Measurements from ENCODE around the gene NTN1.

The NTN1 gene

DNA sequence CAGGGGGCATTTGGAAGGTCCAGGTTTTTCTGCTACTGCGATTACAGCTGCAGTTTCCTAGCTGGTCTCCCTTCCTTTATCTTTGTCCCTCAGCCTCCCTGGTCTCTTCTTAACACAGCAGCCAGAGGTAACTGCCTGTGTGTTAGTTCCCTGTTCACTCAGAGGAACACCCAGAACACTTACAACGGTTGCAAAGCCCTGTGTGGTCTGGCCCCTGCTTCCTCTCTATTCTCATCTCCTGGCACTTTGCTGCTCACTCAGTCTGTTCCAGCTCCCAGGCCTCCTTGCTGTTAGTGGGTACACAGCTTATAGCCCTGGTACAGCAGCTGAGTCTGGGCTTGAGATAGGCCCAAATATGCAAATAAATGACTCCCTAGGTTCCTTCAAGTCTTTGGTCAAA is 16.4 kb downstream of the NTN1 start:
- no peak for ATAC-seq

DNA sequence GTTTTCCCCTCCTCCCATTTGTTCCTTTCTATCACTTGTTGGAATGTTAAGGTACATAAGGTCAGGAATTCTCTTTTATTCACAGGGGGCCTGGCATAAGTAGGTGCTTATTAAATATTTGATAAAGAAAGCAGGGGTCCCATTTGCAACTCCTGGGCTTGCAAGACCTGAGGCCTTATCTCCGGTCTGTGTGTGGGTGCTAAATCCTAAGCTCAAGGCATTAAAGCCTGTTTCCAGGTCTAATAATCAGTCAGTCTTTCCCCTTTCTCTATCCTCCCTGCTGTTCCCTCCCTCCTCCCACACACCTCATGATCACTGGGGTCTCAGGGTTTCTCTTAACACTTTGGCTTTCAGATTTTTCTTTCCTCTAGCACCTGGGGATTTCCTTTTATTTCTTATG is 17.1 kb downstream of the NTN1 start:
- no peak for ATAC-seq

DNA sequence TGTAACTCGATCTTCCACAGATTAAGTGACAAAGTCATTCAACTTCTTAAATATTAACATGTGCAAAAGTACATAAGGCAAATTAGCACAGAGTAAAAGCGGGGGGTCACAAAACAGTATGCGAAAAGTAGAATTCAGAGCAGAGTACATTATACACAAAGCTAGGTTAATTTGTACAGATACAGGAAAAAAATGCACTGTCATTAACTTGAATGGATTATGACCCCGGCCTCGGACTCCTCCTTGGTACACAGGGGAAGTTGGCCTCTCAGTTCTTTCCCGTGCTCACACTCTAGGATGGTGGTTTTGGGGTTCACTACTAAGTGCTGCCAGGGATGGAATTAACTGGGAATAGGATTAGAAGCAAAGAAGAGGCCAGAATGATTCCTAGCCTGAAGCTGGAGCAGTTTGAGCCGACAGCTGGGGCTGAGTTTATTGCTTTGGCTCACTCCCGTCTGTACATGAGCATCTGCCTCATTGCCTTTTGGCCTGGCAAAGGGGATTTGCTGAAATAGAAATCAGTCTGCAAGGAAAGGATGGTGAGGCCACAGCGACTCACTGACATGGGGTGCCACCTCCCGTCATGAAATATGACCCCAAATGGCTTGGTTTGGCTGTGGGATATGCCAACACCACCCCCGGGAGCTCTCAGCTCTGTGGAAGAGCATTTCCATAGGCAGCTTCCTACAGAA is 23.6 kb downstream of the NTN1 start:
- no peak for ATAC-seq

DNA sequence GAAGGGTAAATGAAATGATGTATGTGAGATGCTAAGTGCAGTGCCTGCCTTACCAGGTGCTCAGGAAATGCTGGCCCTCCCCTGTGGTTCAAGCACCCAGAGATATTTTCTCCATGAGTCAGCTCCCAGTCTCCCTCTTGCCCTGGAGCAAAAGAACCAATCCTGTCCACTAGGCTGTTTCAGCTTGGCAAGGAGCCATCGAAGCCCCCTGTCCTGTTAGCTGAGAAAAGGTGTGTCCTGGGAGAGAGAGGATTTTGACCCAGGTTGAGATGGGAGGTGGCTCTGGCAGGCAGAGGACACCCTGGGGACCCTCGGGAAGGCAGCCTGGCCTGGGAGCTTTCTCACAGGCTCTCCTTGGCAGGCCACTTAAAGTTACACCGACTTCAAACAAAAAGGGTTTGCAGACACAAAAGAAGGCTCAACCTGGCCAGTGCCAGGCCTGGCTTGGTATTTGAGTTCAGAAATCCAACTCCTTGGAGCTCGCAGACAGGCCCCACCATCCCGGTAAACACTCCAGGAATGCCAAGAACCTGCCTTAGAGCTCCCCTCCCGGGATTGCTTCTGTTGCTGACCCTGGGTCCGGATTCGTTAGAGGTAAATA is 29.6 kb downstream of the NTN1 start:
- no peak for ATAC-seq

DNA sequence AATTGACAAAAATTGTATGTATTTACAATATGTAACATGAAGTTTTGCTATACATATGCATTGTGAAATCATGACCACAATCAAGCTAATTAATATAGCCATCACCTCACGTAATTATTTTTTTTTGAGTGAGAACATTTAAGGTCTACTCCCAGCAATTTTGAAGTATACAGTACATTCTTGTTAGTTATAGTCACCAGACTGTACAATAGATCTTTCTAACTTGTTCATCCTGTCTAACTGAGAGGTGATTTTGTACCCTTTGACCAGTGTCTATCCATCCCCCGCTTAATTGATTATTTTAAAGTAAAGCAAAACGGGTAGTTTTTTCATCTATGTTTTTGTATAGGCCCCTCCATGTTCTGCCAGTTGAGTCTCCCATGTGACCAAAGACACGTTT is 30.3 kb downstream of the NTN1 start:
- no peak for ATAC-seq

DNA sequence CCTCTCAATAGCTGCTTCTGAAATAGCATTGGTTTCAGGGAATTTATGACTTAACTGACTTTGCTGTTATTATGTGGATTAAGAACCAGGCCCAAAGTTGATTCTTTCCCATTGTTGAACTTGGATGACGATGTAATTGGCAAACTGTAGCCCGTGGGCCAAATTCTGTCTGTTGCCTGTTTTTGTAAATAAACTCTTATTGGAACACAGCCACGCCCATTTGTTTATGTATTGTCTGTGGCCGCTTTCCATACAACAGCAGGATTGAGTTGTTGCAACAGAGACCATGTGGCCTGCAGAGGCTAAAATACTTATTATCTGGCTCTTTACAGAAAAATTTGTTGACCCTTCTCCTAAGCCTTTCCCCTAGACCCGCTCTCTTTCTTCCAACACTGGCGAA is 31.6 kb downstream of the NTN1 start:
- ATAC-seq: no peak

DNA sequence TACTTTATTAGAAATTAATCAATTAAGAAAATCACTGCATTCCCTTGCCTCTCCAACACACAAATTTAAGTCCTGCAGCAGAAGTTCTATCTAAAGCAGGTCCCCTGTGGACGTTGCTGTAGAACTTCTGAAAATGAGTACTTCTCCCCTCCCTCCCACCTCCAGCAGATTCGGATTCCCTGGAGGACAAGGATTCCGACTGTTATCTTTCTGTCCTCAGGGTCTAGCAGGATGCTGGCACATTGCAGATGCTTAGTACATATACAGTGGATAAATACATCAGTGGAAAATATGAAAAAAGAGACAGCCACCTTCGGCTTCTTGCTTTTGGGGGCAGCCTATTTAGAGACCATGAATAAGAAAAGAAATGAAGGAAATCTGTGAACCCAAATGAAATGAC is 32.1 kb downstream of the NTN1 start:
- ATAC-seq: no peak

DNA sequence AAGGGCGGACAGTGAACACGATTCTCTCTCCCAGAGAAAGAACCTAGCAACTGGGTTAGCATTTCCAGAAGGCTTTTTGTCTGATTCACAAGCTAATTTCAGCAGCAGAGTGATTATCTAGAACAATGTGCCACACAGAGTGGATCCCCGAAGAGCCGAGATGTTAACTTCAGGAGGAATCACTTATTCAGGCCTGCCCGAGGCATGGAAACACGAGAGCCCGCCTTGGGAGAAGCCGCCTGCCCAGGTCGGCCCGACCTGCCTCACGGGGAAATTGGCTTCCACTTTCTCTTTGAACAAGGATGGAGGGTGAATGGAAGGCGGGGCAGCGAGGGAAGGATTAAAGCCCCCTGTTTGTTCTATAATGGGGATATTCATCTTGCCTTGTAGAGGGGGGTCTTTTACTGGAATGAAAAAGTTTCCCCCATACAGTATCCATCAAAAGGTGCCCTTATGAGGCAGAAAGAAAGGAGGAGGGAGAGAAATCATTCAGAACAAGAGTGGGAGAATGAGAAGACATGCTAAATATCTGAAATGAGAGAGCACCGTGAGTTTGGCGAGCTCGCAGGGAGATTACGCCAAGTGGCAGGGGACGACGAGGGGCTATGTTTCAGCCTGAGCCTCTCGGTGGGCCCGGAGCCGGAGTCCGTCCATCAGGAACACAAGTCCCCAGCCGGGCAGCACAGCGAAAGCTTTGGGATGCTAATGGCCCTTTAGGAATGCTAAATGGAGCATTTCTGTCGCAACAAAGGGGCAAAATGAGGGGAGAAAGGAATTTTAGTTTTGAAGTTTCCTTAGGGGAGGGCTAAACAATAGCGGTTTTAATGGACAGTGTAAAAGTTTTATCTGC is 33.0 kb downstream of the NTN1 start:
- ATAC-seq: no peak

DNA sequence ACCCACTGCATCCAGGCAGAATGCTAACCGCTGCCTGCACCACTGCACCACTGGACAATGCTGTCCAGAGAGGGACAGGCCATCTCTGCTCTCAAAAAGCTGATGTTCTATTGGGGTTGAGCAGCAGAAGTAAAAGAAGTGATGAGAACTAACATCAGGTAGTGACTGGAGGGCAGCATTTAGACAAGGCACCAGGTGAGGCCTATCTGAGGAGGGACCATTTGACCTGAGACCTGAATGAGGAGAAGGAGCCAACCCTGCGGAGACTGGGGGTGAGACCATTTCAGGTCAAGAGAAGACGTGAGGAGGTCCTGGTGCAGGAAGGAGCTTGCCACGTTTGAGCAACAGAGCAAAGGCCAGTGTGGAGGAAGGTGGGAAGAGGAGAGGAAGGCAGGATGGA is 34.0 kb downstream of the NTN1 start:
- no peak for ATAC-seq

DNA sequence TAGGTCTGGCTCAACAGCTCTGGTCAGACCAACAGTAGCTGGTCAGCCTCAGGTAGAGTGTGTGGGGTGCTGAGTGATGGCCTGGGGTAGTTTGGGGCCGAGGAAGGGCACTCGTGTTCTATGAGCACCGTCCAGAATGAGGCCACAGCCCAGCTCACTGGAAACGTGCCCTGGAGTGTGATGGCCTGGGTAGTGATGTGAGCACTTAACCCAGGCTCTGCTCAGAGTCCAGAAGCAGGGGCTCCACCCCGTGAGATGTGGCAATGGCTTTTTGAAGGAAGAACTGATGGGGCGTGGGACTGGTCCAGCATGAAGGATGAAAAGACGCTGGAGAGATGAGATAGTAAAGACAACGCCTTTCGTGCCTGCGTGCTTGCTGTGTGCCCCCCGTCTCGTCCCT is 35.3 kb downstream of the NTN1 start:
- ATAC-seq: no peak

DNA sequence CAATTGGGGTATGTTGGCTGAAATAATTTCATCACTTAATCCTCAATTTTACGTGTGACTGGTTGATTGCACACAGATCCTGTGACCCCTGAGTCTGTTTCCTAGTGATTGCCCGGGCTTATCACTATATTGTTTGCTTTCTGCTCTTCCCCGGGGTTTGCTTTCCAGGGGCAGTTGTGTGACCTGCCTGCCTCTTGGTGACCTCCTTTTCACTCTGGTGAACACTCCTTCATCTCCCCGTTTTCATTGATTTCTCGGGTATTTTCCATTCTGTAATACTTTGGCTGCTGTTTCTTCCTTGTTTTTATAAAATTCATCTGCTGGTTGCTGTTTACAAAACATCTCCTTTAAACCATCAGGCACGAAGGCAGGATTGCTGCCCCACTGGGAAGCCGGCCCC is 36.0 kb downstream of the NTN1 start:
- ATAC-seq: no peak

DNA sequence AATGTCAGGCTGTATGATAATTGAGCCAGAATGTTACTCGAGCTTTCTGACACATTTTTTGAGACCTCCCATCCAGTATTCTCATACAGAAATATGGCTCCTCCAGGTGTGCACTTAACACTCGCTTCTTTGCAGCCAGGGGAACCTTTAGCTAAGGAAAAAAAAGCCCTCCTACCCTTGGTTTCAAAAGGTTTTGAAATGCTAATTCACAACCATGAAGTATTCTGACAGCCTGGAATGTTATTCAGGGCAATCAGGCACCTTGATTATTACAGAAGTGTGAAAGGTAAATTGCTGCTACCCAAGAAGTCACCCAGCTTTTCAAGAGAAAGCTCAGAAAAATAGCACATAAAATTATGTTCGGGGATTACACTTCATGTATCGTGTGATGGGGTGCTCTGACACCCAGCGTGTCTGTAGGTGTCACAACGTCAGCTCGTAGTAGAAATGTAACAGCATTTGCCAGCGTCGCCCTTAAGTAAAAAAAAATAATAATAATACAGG is 41.1 kb downstream of the NTN1 start:
- ATAC-seq: no peak

DNA sequence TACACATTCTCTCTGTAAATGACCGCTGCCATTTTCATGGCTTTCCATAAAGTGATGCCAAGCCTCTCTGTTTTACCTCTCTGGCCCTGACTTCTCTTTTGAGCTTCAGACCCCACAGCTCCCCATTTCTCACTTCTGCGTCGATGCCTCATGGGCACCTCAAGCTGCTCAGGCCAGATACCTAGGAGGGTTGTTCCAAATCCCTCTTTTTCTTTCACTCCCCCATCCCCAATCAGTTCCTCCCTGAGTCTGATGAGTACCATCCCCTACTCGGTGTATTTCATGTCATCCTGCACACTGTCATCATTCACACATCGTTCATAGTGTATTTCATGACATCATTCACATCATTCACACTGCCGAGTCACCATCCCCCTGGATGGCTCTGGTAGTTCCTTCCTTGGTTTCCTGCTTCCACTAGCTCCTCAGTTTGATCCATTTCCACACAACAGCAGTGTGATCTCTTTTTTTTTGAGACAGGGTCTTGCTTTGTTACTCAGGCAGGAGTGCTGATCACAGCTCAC is 43.1 kb downstream of the NTN1 start:
- no peak for ATAC-seq

DNA sequence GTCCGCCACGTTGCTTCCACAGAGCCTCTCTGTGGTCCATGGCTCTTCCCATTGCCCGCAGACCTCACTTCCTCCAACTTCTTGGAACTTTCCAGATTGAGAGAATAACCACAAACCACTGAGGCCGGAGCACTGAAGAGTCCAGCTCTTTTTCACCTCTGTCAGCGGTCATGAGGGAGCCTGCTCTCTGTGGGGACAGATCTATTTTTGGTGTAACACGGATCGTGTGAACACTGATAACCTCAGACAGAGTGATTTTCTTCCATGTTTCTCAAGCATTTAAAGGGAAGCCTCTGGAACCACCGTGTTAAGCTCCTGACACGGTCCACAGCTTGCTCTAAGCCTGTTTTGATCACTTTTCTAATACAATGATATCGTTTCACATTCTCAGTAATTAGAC is 49.7 kb downstream of the NTN1 start:
- ATAC-seq: no peak

DNA sequence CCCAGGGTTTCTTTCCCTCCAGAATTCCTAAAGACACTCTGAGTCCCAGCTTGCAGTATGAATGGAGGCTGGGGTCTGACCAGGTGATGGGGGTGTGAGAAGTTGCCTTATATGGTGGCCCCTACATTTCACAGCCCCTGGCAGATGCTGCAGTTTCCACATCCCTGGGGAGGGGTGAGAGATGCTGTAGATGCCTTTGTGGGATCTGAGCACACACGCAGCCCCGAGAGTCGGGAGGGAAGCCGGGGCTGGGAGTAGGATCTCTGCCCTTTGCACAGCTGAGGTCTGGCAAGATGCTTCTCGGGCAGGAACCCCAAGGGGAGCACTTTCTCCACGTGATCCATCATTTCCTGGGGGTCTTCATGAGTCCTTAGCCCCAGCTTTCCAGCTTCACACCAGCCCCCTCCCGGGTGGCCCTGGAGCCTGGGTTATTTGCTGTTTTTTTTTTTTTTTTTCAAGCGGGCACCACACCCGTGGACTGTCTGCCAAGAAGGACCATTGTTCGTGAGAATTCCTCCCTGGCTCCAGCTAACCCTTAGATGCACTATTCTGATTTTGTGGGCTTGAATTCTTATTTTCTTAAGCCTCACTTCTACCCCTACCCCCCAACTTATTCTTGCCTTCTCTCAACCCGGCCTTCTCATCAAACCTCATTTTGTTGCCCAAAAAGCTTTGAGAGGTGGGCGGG is 50.6 kb downstream of the NTN1 start:
- no peak for ATAC-seq

DNA sequence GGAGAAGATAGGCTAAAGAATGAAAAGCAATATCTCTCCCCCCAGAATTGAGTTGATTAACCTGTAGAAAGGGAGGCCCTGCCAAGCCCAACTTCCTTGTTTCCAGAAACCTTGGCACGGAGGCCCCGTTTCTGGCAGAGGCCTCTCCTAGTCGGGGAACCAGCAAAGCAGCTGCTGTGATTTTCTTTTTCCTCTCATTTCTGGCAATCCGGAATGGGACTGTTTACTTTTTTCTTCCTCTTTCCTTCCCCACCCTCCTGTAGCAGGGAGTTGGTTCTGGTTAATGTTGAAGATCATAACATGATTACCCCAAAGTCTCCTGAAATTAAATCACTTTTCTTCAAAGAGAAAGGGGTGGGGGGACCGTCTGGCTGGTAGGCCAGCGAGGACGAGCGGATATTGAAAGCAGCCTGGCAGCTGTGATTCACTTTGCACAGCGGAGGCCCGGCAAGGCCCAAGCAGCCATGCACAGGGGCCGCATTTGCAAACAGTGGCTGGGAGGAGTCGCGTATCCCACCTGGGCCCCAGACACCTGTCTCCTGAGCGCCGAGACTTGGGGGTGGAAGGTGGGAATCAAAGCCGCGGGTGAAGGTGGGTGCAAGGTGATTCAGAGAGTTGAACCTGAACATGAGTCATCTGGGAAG is 51.5 kb downstream of the NTN1 start:
- no peak for ATAC-seq

DNA sequence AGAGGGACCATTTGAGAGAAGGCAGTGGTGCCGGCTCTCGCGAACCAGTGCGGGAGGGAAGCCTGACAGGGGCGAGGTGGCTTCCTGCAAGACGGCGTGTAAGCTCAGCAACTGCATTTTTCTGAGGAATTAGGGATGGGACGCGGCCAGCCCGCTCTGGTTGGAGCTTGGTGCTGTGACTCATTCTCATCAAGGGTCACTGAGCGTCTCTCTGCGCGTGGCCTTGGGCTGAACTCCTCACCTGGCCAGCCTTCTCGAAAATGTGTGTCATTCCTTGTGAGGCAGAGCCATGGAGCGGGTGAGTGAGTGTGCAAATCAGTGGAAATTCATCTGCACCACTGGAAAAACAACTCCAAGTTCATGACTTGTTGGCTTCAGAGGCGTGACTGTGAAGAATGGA is 52.8 kb downstream of the NTN1 start:
- no peak for ATAC-seq

DNA sequence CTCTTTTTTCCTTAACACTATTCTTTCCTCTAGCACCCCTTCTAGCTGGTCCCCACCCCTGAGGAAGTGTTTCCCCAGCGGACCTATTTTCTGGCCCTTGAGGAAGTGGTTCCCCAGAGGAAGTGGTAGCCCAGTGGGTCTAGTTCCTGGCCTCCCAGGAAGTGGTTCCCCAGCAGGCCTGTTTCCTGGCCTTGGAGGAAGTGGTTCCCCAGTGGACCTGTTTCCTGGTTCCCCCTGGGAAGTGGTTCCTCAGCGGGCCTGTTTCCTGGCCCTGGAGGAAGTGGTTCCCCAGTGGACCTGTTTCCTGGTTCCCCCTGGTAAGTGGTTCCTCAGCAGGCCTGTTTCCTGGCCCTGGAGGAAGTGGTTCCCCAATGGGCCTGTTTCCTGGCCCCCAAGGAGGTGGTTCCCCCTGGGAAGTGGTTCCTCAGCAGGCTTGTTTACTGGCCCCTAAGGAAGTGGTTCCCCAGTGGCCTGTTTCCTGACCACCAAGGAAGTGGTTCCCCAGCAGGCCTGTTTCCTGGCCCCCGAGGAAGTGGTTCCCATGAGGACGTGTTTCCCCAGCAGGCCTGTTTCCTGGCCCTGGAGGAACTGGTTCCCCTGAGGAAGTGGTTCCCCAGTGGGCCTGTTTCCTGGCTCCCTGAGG is 58.3 kb downstream of the NTN1 start:
- ATAC-seq: no peak

DNA sequence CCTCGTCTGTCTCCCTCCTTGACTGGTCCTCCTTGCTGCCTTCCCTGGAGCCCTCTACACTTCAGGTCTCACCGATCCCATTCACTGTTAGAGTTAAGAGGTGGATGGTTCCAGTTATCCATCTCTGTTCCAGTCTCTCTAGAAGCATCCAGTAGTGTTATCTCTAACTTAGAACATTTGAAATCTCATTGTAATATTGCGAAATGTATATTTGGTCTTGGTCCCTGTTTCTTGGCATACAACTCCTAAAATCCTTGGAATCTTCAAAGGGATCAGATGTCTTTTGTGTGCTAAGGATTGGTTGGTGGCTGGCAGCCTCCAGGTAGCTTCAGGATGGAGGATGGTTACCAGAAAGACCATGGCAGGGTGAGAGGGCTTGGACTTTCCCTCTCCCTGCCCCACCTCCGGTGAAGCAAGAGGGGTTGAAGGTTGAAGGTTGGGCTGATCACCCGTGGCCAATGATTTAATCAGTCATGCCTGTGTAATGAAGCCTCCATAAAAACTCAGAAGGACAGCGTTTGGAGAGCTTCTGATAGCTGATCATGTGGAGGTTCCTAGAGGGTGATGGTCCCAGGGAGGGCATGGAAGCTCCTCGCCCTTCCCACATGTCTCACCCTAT is 59.1 kb downstream of the NTN1 start:
- no peak for ATAC-seq

DNA sequence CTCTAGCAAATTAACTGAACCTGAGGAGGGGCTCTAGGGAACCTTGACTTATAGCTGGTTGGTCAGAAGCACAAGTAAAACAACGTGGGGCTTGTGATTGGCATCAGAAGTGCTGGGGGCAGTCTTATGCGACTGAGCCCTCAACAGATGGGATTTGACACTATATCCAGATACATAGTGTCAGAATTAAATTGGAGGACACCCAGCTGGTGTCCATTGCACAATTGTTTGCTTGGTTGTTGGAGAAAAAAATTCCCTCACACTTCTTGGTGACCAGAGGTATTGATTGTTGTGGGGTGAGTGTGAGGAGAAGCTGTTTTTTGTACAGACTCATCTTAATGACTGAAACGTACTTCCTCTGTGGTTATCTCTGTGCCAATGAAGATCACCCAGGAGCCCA is 59.7 kb downstream of the NTN1 start:
- ATAC-seq: no peak

DNA sequence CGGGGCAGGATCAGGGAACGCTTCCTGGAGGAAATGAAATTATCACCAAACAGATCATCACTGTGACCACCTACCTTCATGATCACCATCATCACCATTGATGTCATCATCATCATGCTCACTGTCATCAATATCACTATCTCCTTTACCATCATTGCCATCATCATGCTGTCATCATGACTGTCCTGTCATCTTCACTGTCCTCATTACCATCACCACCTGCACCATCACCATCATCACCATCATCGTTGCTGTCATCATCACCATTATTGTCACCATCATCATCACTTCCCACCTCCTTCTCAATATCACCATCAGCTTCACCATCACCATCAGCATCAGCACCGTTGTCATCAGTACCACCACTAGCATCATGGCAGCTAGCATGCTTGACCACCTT is 65.3 kb downstream of the NTN1 start:
- ATAC-seq: no peak

DNA sequence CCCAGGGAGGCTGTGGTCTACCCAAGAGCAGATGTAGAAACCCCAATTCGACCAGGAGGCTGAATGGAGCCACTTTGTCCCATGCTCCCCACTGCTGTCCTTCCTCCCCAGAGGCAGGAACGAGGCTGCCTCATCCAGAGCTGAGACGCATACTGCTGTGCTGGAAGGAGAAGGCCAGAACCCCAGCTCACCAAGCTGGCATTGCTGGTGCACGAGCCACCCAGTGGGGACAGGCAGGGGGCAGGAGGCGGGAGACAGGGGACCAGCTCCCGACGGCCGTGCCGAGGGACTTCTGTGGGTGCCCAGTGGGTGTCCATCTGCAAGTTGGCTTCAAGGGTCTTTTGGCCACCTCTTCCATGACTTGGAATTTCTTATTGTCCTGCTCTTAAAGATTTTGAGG is 66.6 kb downstream of the NTN1 start:
- no peak for ATAC-seq
